Transverse colon (tissue), 4 donors: ENCODE measurements around the gene TBX1. TPM values are rescaled to one million over a fixed set of nuclear protein-coding genes. Genes with fewer than 3 reads are reported as not detected.

Source experiments
- DNase-seq: peaks from one replicate; pipeline ENCODE4 v3.0.0-alpha.2; 2019
- H3K27ac ChIP-seq, 4 donors: fragments of 200-600 bp; sonication (generic); 2 replicates each; pipeline ENCODE4 v1.5.1; 2016 to 2018; ENCODE audit warnings: inconsistent platforms in 4 of 4
- H3K27me3 ChIP-seq: fragments of 200-600 bp; sonication (generic); 2 replicates; pipeline ENCODE4 v1.5.1; 2017; ENCODE audit warnings: inconsistent platforms
- H3K36me3 ChIP-seq, 4 donors: fragments of 200-600 bp; sonication (generic); 2 replicates each; pipeline ENCODE4 v1.5.1; 2017 to 2019; ENCODE audit warnings: inconsistent platforms in 4 of 4
- H3K4me1 ChIP-seq, 4 donors: fragments of 200-600 bp; sonication (generic); 2 replicates each; pipeline ENCODE4 v1.5.1; 2017 to 2020; ENCODE audit warnings: inconsistent platforms in 4 of 4
- H3K4me3 ChIP-seq, 4 donors: fragments of 200-600 bp; sonication (generic); 1 replicate in 1 of 4; 2 replicates in 3 of 4; pipeline versions ENCODE4 v1.5.1 to v1.6.1; 2017 to 2019; ENCODE audit warnings: inconsistent platforms in 4 of 4
- H3K9me3 ChIP-seq, 2 donors: fragments of 200-600 bp; sonication (generic); 2 replicates each; pipeline ENCODE4 v1.5.1; 2017 to 2019; ENCODE audit warnings: inconsistent platforms in 2 of 2
- CTCF ChIP-seq, 5 experiments: fragments of 200-600 bp in 3 of 5; fragments of 450-650 bp in 2 of 5; sonication (generic) in 3 of 5; IDR thresholded peaks; 1 replicate in 2 of 5; 2 replicates in 3 of 5; pipeline ENCODE4 v1.5.1; 2016 to 2017; ENCODE audit warnings: antibody characterized with exemption in 5 of 5, inconsistent platforms in 3 of 5, mild to moderate bottlenecking in 2 of 5, moderate library complexity in 1 of 5
- EP300 ChIP-seq: sonication (generic); formaldehyde crosslinking; IDR thresholded peaks from one replicate; pipeline ENCODE4 v1.6.1; 2017; ENCODE audit warnings: antibody characterized with exemption, low read depth
- POLR2A ChIP-seq: fragments of 450-650 bp; IDR thresholded peaks from one replicate; pipeline ENCODE4 v1.6.1; 2016; ENCODE audit warnings: antibody characterized with exemption, mild to moderate bottlenecking, moderate library complexity
- POLR2AphosphoS5 ChIP-seq, 3 donors: sonication (generic); formaldehyde crosslinking; IDR thresholded peaks; one replicate each; pipeline ENCODE4 v1.6.1; 2016; ENCODE audit warnings: antibody characterized with exemption in 3 of 3
- WGBS, 2 donors: methylation state at CpG; one replicate each; pipeline ENCODE4 v1.1.5; 2018; ENCODE audit warnings: low coverage in 1 of 2; 5-methylcytosine and 5-hydroxymethylcytosine counted together
- in situ Hi-C, 4 donors: fragments of 200-750 bp; cut with MboI; loops; one replicate each; pipeline versions ENCODE4 v1.15.0 to v1.15.1; 2017; ENCODE audit warnings: low sequenced_read_pairs in 3 of 4, low pct_ligation_motif_present in 1 of 4, low pct_unique_long_range_greater_than_20kb in 1 of 4
- intact Hi-C: fragments of 100-400 bp; cut with DNase I; formaldehyde crosslinking; loops from one replicate; pipeline ENCODE4 v1.15.1; 2023; ENCODE audit warnings: low total_unique reads
- total RNA-seq, 4 donors: library from RNA; depleted of rRNA; stranded (reverse); fragments of >200 nt; gene quantifications; one replicate each; pipeline ENCODE4 v1.1.0, GENCODE V29; 2016

The TBX1 gene
- total RNA-seq, 4 donors from 2014 or later, result 1.1 to 1.3 TPM; not detected in 2

GRCh38 chr22:19800761-19801244 is 40.2 kb downstream of the TBX1 start:
- H3K27ac ChIP-seq, result no peak overlapping the region
- TF ChIP-seq POLR2A, result no peak
- no peak for TF ChIP-seq POLR2AphosphoS5 (IDR thresholded peaks at IDR 0.05)
- no peak for TF ChIP-seq CTCF (IDR thresholded peaks at IDR 0.05)
- no peak for TF ChIP-seq EP300
- H3K27me3 ChIP-seq, result no peaks in the 10 kb centered on the region
- WGBS, 2 donors, result 80 to 92% methylated on average over 3 to 8 of the region's 13 CpGs
- peaks cover 0 to under 1% (median 0%) of the 10 kb centered on the region in 4 donors for H3K4me1 ChIP-seq
- no peak for DNase-seq
- no peak overlapping the region for H3K4me3 ChIP-seq
- intact Hi-C loops, result no loop called here
- H3K9me3 ChIP-seq, result no peaks in the 10 kb centered on the region
- no peaks in the 10 kb centered on the region for H3K36me3 ChIP-seq
- in situ Hi-C loops, result no loop called here

GRCh38 chr22:19801340-19802000 is 40.9 kb downstream of the TBX1 start:
- H3K4me1 ChIP-seq, result peaks cover 0 to 7% (median 2%) of the 10 kb centered on the region in 4 donors
- in situ Hi-C loops, result no loop called here

GRCh38 chr22:19802001-19802893 is 41.7 kb downstream of the TBX1 start:
- no peak overlapping the region for H3K27ac ChIP-seq
- H3K4me1 ChIP-seq, result peaks cover 0 to 11% (median 6%) of the 10 kb centered on the region in 4 donors
- no peaks in the 10 kb centered on the region for H3K9me3 ChIP-seq
- WGBS, 2 donors, result 88 to 96% methylated on average over 4 to 24 of the region's 26 CpGs
- no peak for DNase-seq
- in situ Hi-C loops, result no loop called here
- H3K27me3 ChIP-seq, result no peaks in the 10 kb centered on the region
- TF ChIP-seq EP300, result no peak
- TF ChIP-seq POLR2A, result no peak
- no peak for TF ChIP-seq CTCF (IDR thresholded peaks at IDR 0.05)
- no peak for TF ChIP-seq POLR2AphosphoS5 (IDR thresholded peaks at IDR 0.05)
- no peaks in the 10 kb centered on the region for H3K36me3 ChIP-seq
- intact Hi-C loops, result no loop called here
- H3K4me3 ChIP-seq, result no peak overlapping the region

More at GRCh38 chr22:19801340-19802000, 40.9 kb downstream of the TBX1 start:
- no peak overlapping the region for H3K4me3 ChIP-seq
- no peak overlapping the region for H3K27ac ChIP-seq
- H3K36me3 ChIP-seq, result no peaks in the 10 kb centered on the region
- TF ChIP-seq CTCF (IDR thresholded peaks at IDR 0.05) (no peak), EP300 (no peak)
- H3K27me3 ChIP-seq, result no peaks in the 10 kb centered on the region
- WGBS, 2 donors, result 80 to 82% methylated on average over 2 to 17 of the region's 18 CpGs
- DNase-seq, result no peak
- intact Hi-C loops, result no loop called here
- H3K9me3 ChIP-seq, result no peaks in the 10 kb centered on the region

- Histone ChIP-seq H3K4me1 (peaks cover 0 to 11% (median 6%) of the 10 kb centered on the region in 4 donors), H3K4me3 (no peak overlapping the region), H3K36me3 (no peaks in the 10 kb centered on the region), H3K27me3 (no peaks in the 10 kb centered on the region), H3K27ac (no peak overlapping the region), H3K9me3 (no peaks in the 10 kb centered on the region)
- in situ Hi-C loops, result no loop called here
- intact Hi-C loops, result no loop called here
- no peak for TF ChIP-seq POLR2AphosphoS5 (IDR thresholded peaks at IDR 0.05)
- no peak for TF ChIP-seq CTCF (IDR thresholded peaks at IDR 0.05)
- TF ChIP-seq EP300, result no peak
- no peak for TF ChIP-seq POLR2A
- 94% methylated on average over 16 of the region's 19 CpGs; no CpG with 5 or more reads in 1 of the 2 donors for WGBS, 2 donors
- DNase-seq, result no peak
These were observed 42.5 kb downstream of the TBX1 start for GRCh38 chr22:19802894-19803735.
